Suprapubic skin (tissue), 4 donors: ENCODE results near the gene RRBP1. TPM values are rescaled to one million over a fixed set of nuclear protein-coding genes. Genes with fewer than 3 reads are reported as not detected.

Experiments used
- DNase-seq, 2 donors: peaks; one replicate each; pipeline ENCODE4 v3.0.0-alpha.2; 2019; ENCODE audit warnings: low spot score in 2 of 2
- H3K27ac ChIP-seq: fragments of 200-600 bp; sonication (generic); one replicate; pipeline ENCODE4 v1.5.1; 2019
- H3K27me3 ChIP-seq: fragments of 200-600 bp; sonication (generic); one replicate; pipeline ENCODE4 v1.5.1; 2019
- H3K36me3 ChIP-seq: fragments of 200-600 bp; sonication (generic); one replicate; pipeline ENCODE4 v1.5.1; 2019
- H3K4me1 ChIP-seq: fragments of 200-600 bp; sonication (generic); one replicate; pipeline ENCODE4 v1.5.1; 2019
- H3K4me3 ChIP-seq: fragments of 200-600 bp; sonication (generic); one replicate; pipeline ENCODE4 v1.5.1; 2019; ENCODE audit warnings: mild to moderate bottlenecking
- H3K9me3 ChIP-seq: fragments of 200-600 bp; sonication (generic); one replicate; pipeline ENCODE4 v1.5.1; 2019
- CTCF ChIP-seq, 2 donors: fragments of 200-600 bp in 1 of 2; fragments of 450-650 bp in 1 of 2; sonication (generic) in 1 of 2; IDR thresholded peaks; one replicate each; pipeline ENCODE4 v1.5.1; 2016 to 2019; ENCODE audit warnings: antibody characterized with exemption in 2 of 2, mild to moderate bottlenecking in 1 of 2, moderate library complexity in 1 of 2
- EP300 ChIP-seq: sonication (generic); formaldehyde crosslinking; IDR thresholded peaks from one replicate; pipeline ENCODE4 v1.6.1; 2017; ENCODE audit warnings: antibody characterized with exemption
- POLR2A ChIP-seq, 2 donors: fragments of 450-650 bp; IDR thresholded peaks; one replicate each; pipeline ENCODE4 v1.6.1; 2017; ENCODE audit warnings: antibody characterized with exemption in 2 of 2, mild to moderate bottlenecking in 2 of 2, moderate library complexity in 2 of 2
- POLR2AphosphoS5 ChIP-seq, 3 donors: sonication (generic); formaldehyde crosslinking; IDR thresholded peaks; one replicate each; pipeline ENCODE4 v1.6.1; 2017; ENCODE audit warnings: antibody characterized with exemption in 3 of 3
- WGBS: methylation state at CpG from one replicate; pipeline ENCODE4 v1.1.5; 2018; 5-methylcytosine and 5-hydroxymethylcytosine counted together
- total RNA-seq, 4 donors: library from RNA; depleted of rRNA; stranded (reverse); fragments of >200 nt; gene quantifications; one replicate each; pipeline ENCODE4 v1.1.0, GENCODE V29; 2016

The RRBP1 gene
- total RNA-seq, 4 donors from 2014 or later, result 37.5 to 52.3 (median 41.3) TPM

- no peaks in the 10 kb centered on the region for H3K27me3 ChIP-seq
- WGBS, result 69% methylated on average over 4 of the region's 4 CpGs
- no peak overlapping the region for H3K4me3 ChIP-seq
- no peaks in the 10 kb centered on the region for H3K9me3 ChIP-seq
- no peak for TF ChIP-seq EP300
- no peak for TF ChIP-seq POLR2A (IDR thresholded peaks at IDR 0.05)
- no peak for TF ChIP-seq POLR2AphosphoS5 (IDR thresholded peaks at IDR 0.05)
- TF ChIP-seq CTCF (IDR thresholded peaks at IDR 0.05), result no peak
- no peaks in the 10 kb centered on the region for H3K36me3 ChIP-seq
- no peaks in the 10 kb centered on the region for H3K4me1 ChIP-seq
- no peak for DNase-seq
- no peak overlapping the region for H3K27ac ChIP-seq
Measured at GRCh38 chr20:17726902-17727301, 44.9 kb upstream of the RRBP1 start.

- no peaks in the 10 kb centered on the region for H3K27me3 ChIP-seq
- H3K4me3 ChIP-seq, result no peak overlapping the region
- no peak for DNase-seq
- no peaks in the 10 kb centered on the region for H3K9me3 ChIP-seq
- TF ChIP-seq CTCF (IDR thresholded peaks at IDR 0.05) (no peak), POLR2AphosphoS5 (IDR thresholded peaks at IDR 0.05) (no peak), POLR2A (IDR thresholded peaks at IDR 0.05) (no peak), EP300 (no peak)
- H3K4me1 ChIP-seq, result no peaks in the 10 kb centered on the region
- H3K36me3 ChIP-seq, result no peaks in the 10 kb centered on the region
- H3K27ac ChIP-seq, result no peak overlapping the region
- 82% methylated on average over 12 of the region's 13 CpGs for WGBS
Measured at GRCh38 chr20:17725094-17725835, 43.2 kb upstream of the RRBP1 start.

DNA sequence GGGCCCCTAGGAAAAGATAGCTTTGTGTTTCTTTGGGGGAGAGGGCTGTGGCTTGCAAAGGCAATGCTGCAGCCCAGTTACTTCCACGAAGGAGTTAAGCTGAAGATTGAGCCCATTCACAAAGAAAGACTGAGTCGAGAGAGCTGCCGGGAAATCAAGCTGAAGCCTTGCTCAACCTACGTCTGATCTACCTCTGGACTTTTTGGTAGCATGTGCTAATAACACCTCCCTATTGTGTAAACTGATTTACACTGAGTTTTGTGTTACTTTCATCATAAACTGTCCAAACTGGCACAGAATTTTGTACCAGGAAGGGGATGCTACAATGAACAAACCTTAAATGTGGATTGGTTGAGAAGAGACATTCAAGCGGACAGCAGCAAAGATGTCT, 41.3 kb upstream of the RRBP1 start:
- H3K27ac ChIP-seq, result no peak overlapping the region
- H3K4me3 ChIP-seq, result no peak overlapping the region
- no peaks in the 10 kb centered on the region for H3K36me3 ChIP-seq
- DNase-seq, result no peak
- H3K4me1 ChIP-seq, result no peaks in the 10 kb centered on the region
- 86% methylated on average over 5 of the region's 5 CpGs for WGBS
- H3K9me3 ChIP-seq, result no peaks in the 10 kb centered on the region
- H3K27me3 ChIP-seq, result no peaks in the 10 kb centered on the region
- TF ChIP-seq POLR2A (IDR thresholded peaks at IDR 0.05) (no peak), EP300 (no peak), CTCF (IDR thresholded peaks at IDR 0.05) (no peak), POLR2AphosphoS5 (IDR thresholded peaks at IDR 0.05) (no peak)

- DNase-seq, result no peak
- no peak for TF ChIP-seq EP300
- H3K27ac ChIP-seq, result no peak overlapping the region
- no peak overlapping the region for H3K4me3 ChIP-seq
- no peaks in the 10 kb centered on the region for H3K4me1 ChIP-seq
- no peaks in the 10 kb centered on the region for H3K27me3 ChIP-seq
- H3K36me3 ChIP-seq, result no peaks in the 10 kb centered on the region
- H3K9me3 ChIP-seq, result no peaks in the 10 kb centered on the region
- 89% methylated on average over 14 of the region's 14 CpGs for WGBS
Measured at GRCh38 chr20:17722493-17723300, 40.7 kb upstream of the RRBP1 start.

GRCh38 chr20:17721802-17722486, 39.9 kb upstream of the RRBP1 start:
- no peak for DNase-seq
- Histone ChIP-seq H3K36me3 (no peaks in the 10 kb centered on the region), H3K4me1 (no peaks in the 10 kb centered on the region), H3K27me3 (no peaks in the 10 kb centered on the region), H3K27ac (no peak overlapping the region), H3K9me3 (no peaks in the 10 kb centered on the region), H3K4me3 (no peak overlapping the region)
- TF ChIP-seq POLR2AphosphoS5 (IDR thresholded peaks at IDR 0.05) (no peak), POLR2A (IDR thresholded peaks at IDR 0.05) (no peak), CTCF (IDR thresholded peaks at IDR 0.05) (no peak), EP300 (no peak)
- WGBS, result 65% methylated on average over 6 of the region's 6 CpGs
